Left lung (tissue), 10 donors: ENCODE data around the gene NHEJ1. TPM values are rescaled to one million over a fixed set of nuclear protein-coding genes. Genes with fewer than 3 reads are reported as not detected.

Experiments used
- ATAC-seq: fragments of 200-7000 bp; cut with Tn5 transposase; one replicate; pipeline ENCODE4 v1.9.1; 2020; ENCODE audit warnings: moderate library complexity
- DNase-seq, 4 donors: peaks; one replicate each; pipeline ENCODE4 v3.0.0-alpha.2; 2013 to 2020
- H3K27ac ChIP-seq, 2 donors: fragments of 200-600 bp; sonication (generic) in 1 of 2; one replicate each; pipeline versions ENCODE4 v1.5.0 to v1.8.0; 2020 to 2021
- H3K27me3 ChIP-seq, 2 donors: fragments of 200-600 bp; sonication (generic) in 1 of 2; one replicate each; pipeline versions ENCODE4 v1.5.0 to v1.8.0; 2020 to 2021
- H3K36me3 ChIP-seq, 2 donors: fragments of 200-600 bp; sonication (generic) in 1 of 2; one replicate each; pipeline versions ENCODE4 v1.5.0 to v1.8.0; 2020 to 2021
- H3K4me1 ChIP-seq, 2 donors: fragments of 200-600 bp; one replicate each; pipeline ENCODE4 v1.8.0; 2021
- H3K4me3 ChIP-seq, 2 donors: fragments of 200-600 bp; sonication (generic) in 1 of 2; one replicate each; pipeline versions ENCODE4 v1.5.0 to v1.8.0; 2020 to 2021; ENCODE audit warnings: mild to moderate bottlenecking in 1 of 2
- H3K9me3 ChIP-seq, 2 donors: fragments of 200-600 bp; sonication (generic) in 1 of 2; one replicate each; pipeline versions ENCODE4 v1.5.0 to v1.8.0; 2020 to 2021
- CTCF ChIP-seq, 2 donors: fragments of 200-600 bp; sonication (generic) in 1 of 2; IDR thresholded peaks; one replicate each; pipeline versions ENCODE4 v1.5.0 to v1.8.0; 2021; ENCODE audit warnings: antibody characterized with exemption in 2 of 2
- intact Hi-C, 2 donors: fragments of 100-400 bp; cut with DNase I; formaldehyde crosslinking; loops; one replicate each; pipeline versions ENCODE4 v1.11.2 to v1.14.2; 2022
- polyA plus RNA-seq, 6 donors: library from polyadenylated mRNA; unstranded; fragments of 120-200 nt; gene quantifications; one replicate each; pipeline ENCODE4 v1.2.1, GENCODE V29; 2013; ENCODE audit not compliant: insufficient read length in 6 of 6
- total RNA-seq, 2 donors: library from RNA; stranded (reverse); fragmentation: NEBNext Ultra II Directional; extraction: Animal tissue kit (Norgen Biotek cat#: 25700); gene quantifications; one replicate each; pipeline ENCODE4 v1.2.1, GENCODE V29; 2021
- donor health status: DM: no; HTN: yes; CAD: no.
- donor health status: DM: no; HTN: no; CAD: no.

The NHEJ1 gene
- total and polyA plus RNA-seq, 8 donors = 14.0 to 20.9 (median 18.2) TPM

DNA sequence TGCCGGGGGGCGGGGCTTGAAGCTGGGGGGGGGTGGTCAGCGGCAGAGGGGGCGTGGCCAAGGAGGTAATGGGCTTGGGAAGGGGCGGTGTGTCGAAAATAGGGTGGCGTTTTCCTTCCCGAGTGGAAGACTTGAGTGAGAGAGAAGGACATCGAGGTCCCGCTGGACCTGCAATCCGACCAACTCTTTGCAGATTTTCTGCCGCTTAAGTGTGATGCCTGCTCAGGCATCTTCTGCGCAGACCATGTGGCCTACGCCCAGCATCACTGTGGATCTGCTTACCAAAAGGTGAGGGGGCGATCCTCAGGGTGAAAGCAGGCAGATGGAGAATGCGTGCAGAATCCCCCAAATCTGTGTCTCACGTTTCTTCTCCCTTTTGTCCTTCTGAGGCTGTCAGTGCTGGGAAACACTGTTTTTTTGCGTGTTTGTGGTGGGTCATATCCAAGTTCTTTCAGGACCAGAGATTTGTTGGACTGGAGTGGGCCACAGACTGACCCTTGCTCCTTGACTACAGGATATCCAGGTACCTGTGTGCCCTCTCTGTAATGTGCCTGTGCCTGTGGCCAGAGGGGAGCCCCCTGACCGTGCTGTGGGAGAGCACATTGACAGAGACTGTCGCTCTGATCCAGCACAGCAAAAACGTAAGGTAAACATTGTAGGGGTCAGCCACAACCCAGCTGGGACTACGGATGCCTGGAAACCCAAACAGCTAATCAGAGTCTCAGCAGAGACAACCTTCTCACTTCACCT lies 46.7 kb upstream of the NHEJ1 start:
- Histone ChIP-seq H3K4me1 (peaks cover 14 to 35% of the 10 kb centered on the region in 2 donors), H3K27ac (peak overlapping the region; percentile 94 to 95), H3K9me3 (peaks cover 0 to 4% of the 10 kb centered on the region in 2 donors), H3K27me3 (no peaks in the 10 kb centered on the region), H3K4me3 (peak overlapping the region; percentile 50 to 61), H3K36me3 (peaks cover 0 to 43% of the 10 kb centered on the region in 2 donors)
- no peak for DNase-seq
- TF ChIP-seq CTCF (IDR thresholded peaks at IDR 0.05) = no peak
- ATAC-seq = no peak
- intact Hi-C loops = no loop called here

GRCh38 chr2:219206328-219207133 lies 45.9 kb upstream of the NHEJ1 start, which contains the start of gene ZFAND2B:
Gene ZFAND2B (plus strand): TSS chr2:219206782. CDS start chr2:219206988, 206 bp downstream.
- H3K9me3 ChIP-seq = peaks cover 0 to 4% of the 10 kb centered on the region in 2 donors
- H3K36me3 ChIP-seq = peaks cover 0 to 38% of the 10 kb centered on the region in 2 donors
- H3K4me1 ChIP-seq = peaks cover 14 to 35% of the 10 kb centered on the region in 2 donors
- peak within 1 kb of the TSS; percentile 50 to 61 for H3K4me3 ChIP-seq
- H3K27me3 ChIP-seq = no peaks in the 10 kb centered on the region
- DNase-seq (peak; percentile 94 to 99 (median 96)), ATAC-seq (peak; percentile 96)
- intact Hi-C loops = no loop called here
- peak within 1 kb of the TSS; percentile 94 to 95 for H3K27ac ChIP-seq
- TF ChIP-seq CTCF (IDR thresholded peaks at IDR 0.05) = no peak

- Histone ChIP-seq H3K36me3 (peaks cover 0 to 34% of the 10 kb centered on the region in 2 donors), H3K4me3 (peak overlapping the region; percentile 50 to 61), H3K9me3 (peaks cover 0 to 4% of the 10 kb centered on the region in 2 donors), H3K27ac (peak overlapping the region; percentile 94 to 95), H3K27me3 (no peaks in the 10 kb centered on the region), H3K4me1 (peaks cover 14 to 35% of the 10 kb centered on the region in 2 donors)
- DNase-seq (no peak), ATAC-seq (no peak)
- intact Hi-C loops = no loop called here
- no peak for TF ChIP-seq CTCF (IDR thresholded peaks at IDR 0.05)
Observed at GRCh38 chr2:219205981-219206327, 45.3 kb upstream of the NHEJ1 start.

- H3K36me3 ChIP-seq = peaks cover 0 to 26% of the 10 kb centered on the region in 2 donors
- TF ChIP-seq CTCF (IDR thresholded peaks at IDR 0.05) = no peak
- no peak overlapping the region for H3K4me3 ChIP-seq
- H3K27me3 ChIP-seq = no peaks in the 10 kb centered on the region
- DNase-seq (no peak), ATAC-seq (no peak)
- intact Hi-C loops = no loop called here
- no peak overlapping the region for H3K27ac ChIP-seq
- H3K9me3 ChIP-seq = peaks cover 0 to 4% of the 10 kb centered on the region in 2 donors
- H3K4me1 ChIP-seq = peaks cover 14 to 34% of the 10 kb centered on the region in 2 donors
Observed at GRCh38 chr2:219205165-219205538, 44.5 kb upstream of the NHEJ1 start.
